ENCODE data around the gene GCGR. TPM values are rescaled to one million over a fixed set of nuclear protein-coding genes. Genes with fewer than 3 reads are reported as not detected.

Gene GCGR
- total RNA-seq, 2 experiments from 2014 or later = not detected

- ChIA-PET CTCF (ENCODE audit: unreplicated experiment) (no interaction called here), POLR2A (no interaction called here)
- no peak for TF ChIP-seq EZH2phosphoT487 (IDR thresholded peaks at IDR 0.05; ENCODE audit: borderline replicate concordance, low read depth, low read length)
- TF ChIP-seq, protein P1, sequence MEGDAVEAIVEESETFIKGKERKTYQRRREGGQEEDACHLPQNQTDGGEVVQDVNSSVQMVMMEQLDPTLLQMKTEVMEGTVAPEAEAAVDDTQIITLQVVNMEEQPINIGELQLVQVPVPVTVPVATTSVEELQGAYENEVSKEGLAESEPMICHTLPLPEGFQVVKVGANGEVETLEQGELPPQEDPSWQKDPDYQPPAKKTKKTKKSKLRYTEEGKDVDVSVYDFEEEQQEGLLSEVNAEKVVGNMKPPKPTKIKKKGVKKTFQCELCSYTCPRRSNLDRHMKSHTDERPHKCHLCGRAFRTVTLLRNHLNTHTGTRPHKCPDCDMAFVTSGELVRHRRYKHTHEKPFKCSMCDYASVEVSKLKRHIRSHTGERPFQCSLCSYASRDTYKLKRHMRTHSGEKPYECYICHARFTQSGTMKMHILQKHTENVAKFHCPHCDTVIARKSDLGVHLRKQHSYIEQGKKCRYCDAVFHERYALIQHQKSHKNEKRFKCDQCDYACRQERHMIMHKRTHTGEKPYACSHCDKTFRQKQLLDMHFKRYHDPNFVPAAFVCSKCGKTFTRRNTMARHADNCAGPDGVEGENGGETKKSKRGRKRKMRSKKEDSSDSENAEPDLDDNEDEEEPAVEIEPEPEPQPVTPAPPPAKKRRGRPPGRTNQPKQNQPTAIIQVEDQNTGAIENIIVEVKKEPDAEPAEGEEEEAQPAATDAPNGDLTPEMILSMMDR (conservative IDR thresholded peaks at IDR 0.05; ENCODE audit: low read length) = no peak
- DNase-seq (ENCODE audit: low spot score) = peak; percentile 100
- peak overlapping the region; percentile 85 for H3K4me2 ChIP-seq (ENCODE audit: low read length)
- peaks cover 19% of the 10 kb centered on the region; the same call in 1 of the 2 replicates for H4K20me1 ChIP-seq (ENCODE audit: insufficient read depth, low read length)
- H3K79me2 ChIP-seq (ENCODE audit: insufficient read depth, low read depth, low read length) = peaks cover 57% of the 10 kb centered on the region
- no peak overlapping the region for H2AFZ ChIP-seq (ENCODE audit: low read length)
- no peaks in the 10 kb centered on the region for H3K9me3 ChIP-seq (ENCODE audit: low read length)
- H3K4me3 ChIP-seq (ENCODE audit: low read depth, low read length, poor library complexity, severe bottlenecking) = peak overlapping the region; percentile 77
- H3K36me3 ChIP-seq (ENCODE audit: insufficient read depth, low read length) = peaks cover 71% of the 10 kb centered on the region
- TSS peak; percentile 70 for BruUV-seq (replicated peaks)
- peak overlapping the region; percentile 68 for H3K27ac ChIP-seq (ENCODE audit: low read depth, low read length, poor library complexity, severe bottlenecking)
- intact Hi-C loops (cut with micrococcal nuclease; ENCODE audit: unreplicated experiment) = loop anchor here (1.0 kb wide), 2 partner anchors 28 to 237 kb away; partner anchors contain the start of genes FASN and MCRIP1
- peaks cover 44% of the 10 kb centered on the region for H3K4me1 ChIP-seq (ENCODE audit: insufficient read depth, low read length, poor library complexity, severe bottlenecking)
- H3K9me2 ChIP-seq (ENCODE audit: insufficient read depth, low read length) = no peaks in the 10 kb centered on the region
Measured at GRCh38 chr17:81860756-81861568, 57.0 kb downstream of the GCGR start.

- peak overlapping the region; percentile 85 for H3K4me2 ChIP-seq (ENCODE audit: low read length)
- ChIA-PET POLR2A (interaction anchor here (0.8 kb wide), 1 partner anchor 152 kb away, joined by 5 read pairs; no protein-coding TSS in a partner anchor), CTCF (ENCODE audit: unreplicated experiment) (interaction anchor here (0.5 kb wide), 1 partner anchor 79 kb away, joined by 6 read pairs; no protein-coding TSS in a partner anchor)
- DNase-seq (ENCODE audit: low spot score) = no peak
- no peak overlapping the region for H3K27ac ChIP-seq (ENCODE audit: low read depth, low read length, poor library complexity, severe bottlenecking)
- intact Hi-C loops (cut with micrococcal nuclease; ENCODE audit: unreplicated experiment) = no loop called here
- H3K79me2 ChIP-seq (ENCODE audit: insufficient read depth, low read depth, low read length) = peaks cover 47% of the 10 kb centered on the region
- H3K9me3 ChIP-seq (ENCODE audit: low read length) = no peaks in the 10 kb centered on the region
- H3K36me3 ChIP-seq (ENCODE audit: insufficient read depth, low read length) = peaks cover 72% of the 10 kb centered on the region
- peaks cover 19% of the 10 kb centered on the region; the same call in 1 of the 2 replicates for H4K20me1 ChIP-seq (ENCODE audit: insufficient read depth, low read length)
- peaks cover 62% of the 10 kb centered on the region for H3K4me1 ChIP-seq (ENCODE audit: insufficient read depth, low read length, poor library complexity, severe bottlenecking)
- BruUV-seq (replicated peaks) = no TSS peak
- peak overlapping the region; percentile 77 for H3K4me3 ChIP-seq (ENCODE audit: low read depth, low read length, poor library complexity, severe bottlenecking)
- TF ChIP-seq, protein P1 (conservative IDR thresholded peaks at IDR 0.05; ENCODE audit: low read length) = no peak
- no peak for TF ChIP-seq EZH2phosphoT487 (IDR thresholded peaks at IDR 0.05; ENCODE audit: borderline replicate concordance, low read depth, low read length)
- no peaks in the 10 kb centered on the region for H3K9me2 ChIP-seq (ENCODE audit: insufficient read depth, low read length)
- no peak overlapping the region for H2AFZ ChIP-seq (ENCODE audit: low read length)
Measured at GRCh38 chr17:81863123-81863675, 59.2 kb downstream of the GCGR start.

Other genes with a start within 250 kb of the GCGR start
- 59.4 and 69.6 TPM in 2 replicates for gene NPLOC4, start 167.0 kb upstream of the GCGR start, total RNA-seq (2014; rRNA removed; shearing (Covaris generic))
- 118 and 119 TPM in 2 replicates for gene NPLOC4, start 167.0 kb upstream of the GCGR start, total RNA-seq (2022)
- 0.95 and 1.3 TPM in 2 replicates for gene TSPAN10, start 167.0 kb upstream of the GCGR start, total RNA-seq (2014; rRNA removed; shearing (Covaris generic))
- gene TSPAN10, start 167.0 kb upstream of the GCGR start, total RNA-seq (2022) = 1.7 and 2.4 TPM in 2 replicates
- gene PDE6G, start 147.6 kb upstream of the GCGR start, total RNA-seq (2014; rRNA removed; shearing (Covaris generic)) = not detected in 2 replicates
- gene PDE6G, start 147.6 kb upstream of the GCGR start, total RNA-seq (2022) = 0.44 TPM in 1 of 2 replicates, not detected in the other
- gene OXLD1, start 137.5 kb upstream of the GCGR start, total RNA-seq (2014; rRNA removed; shearing (Covaris generic)) = 148 and 151 TPM in 2 replicates
- gene OXLD1, start 137.5 kb upstream of the GCGR start, total RNA-seq (2022) = 116 and 121 TPM in 2 replicates
- 39.4 and 39.9 TPM in 2 replicates for gene CCDC137, start 137.4 kb upstream of the GCGR start, total RNA-seq (2014; rRNA removed; shearing (Covaris generic))
- 61.1 and 61.4 TPM in 2 replicates for gene CCDC137, start 137.4 kb upstream of the GCGR start, total RNA-seq (2022)
- gene ARL16, start 120.4 kb upstream of the GCGR start, total RNA-seq (2014; rRNA removed; shearing (Covaris generic)) = 86.1 and 86.4 TPM in 2 replicates
- gene ARL16, start 120.4 kb upstream of the GCGR start, total RNA-seq (2022) = 49.8 and 52.2 TPM in 2 replicates
- 120 and 162 TPM in 2 replicates for gene HGS, start 120.1 kb upstream of the GCGR start, total RNA-seq (2014; rRNA removed; shearing (Covaris generic))
- 175 and 219 TPM in 2 replicates for gene HGS, start 120.1 kb upstream of the GCGR start, total RNA-seq (2022)
- gene MRPL12, start 100.8 kb upstream of the GCGR start, total RNA-seq (2014; rRNA removed; shearing (Covaris generic)) = 49.8 and 67.2 TPM in 2 replicates
- gene MRPL12, start 100.8 kb upstream of the GCGR start, total RNA-seq (2022) = 143 and 189 TPM in 2 replicates
- 46.3 and 46.9 TPM in 2 replicates for gene SLC25A10, start 91.9 kb upstream of the GCGR start, total RNA-seq (2014; rRNA removed; shearing (Covaris generic))
- gene SLC25A10, start 91.9 kb upstream of the GCGR start, total RNA-seq (2022) = 41.3 and 45.6 TPM in 2 replicates
- 249 and 288 TPM in 2 replicates for gene MCRIP1, start 29.1 kb downstream of the GCGR start, total RNA-seq (2014; rRNA removed; shearing (Covaris generic))
- gene MCRIP1, start 29.1 kb downstream of the GCGR start, total RNA-seq (2022) = 170 and 180 TPM in 2 replicates
- gene PPP1R27, start 30.9 kb downstream of the GCGR start, total RNA-seq (2014; rRNA removed; shearing (Covaris generic)) = not detected in 2 replicates
- not detected in 2 replicates for gene PPP1R27, start 30.9 kb downstream of the GCGR start, total RNA-seq (2022)
- 388 and 393 TPM in 2 replicates for gene P4HB, start 56.4 kb downstream of the GCGR start, total RNA-seq (2014; rRNA removed; shearing (Covaris generic))
- 502 and 577 TPM in 2 replicates for gene P4HB, start 56.4 kb downstream of the GCGR start, total RNA-seq (2022)
- 233 and 265 TPM in 2 replicates for gene ARHGDIA, start 67.2 kb downstream of the GCGR start, total RNA-seq (2014; rRNA removed; shearing (Covaris generic))
- 663 and 715 TPM in 2 replicates for gene ARHGDIA, start 67.2 kb downstream of the GCGR start, total RNA-seq (2022)
- 474 and 621 TPM in 2 replicates for gene ALYREF, start 87.4 kb downstream of the GCGR start, total RNA-seq (2014; rRNA removed; shearing (Covaris generic))
- gene ALYREF, start 87.4 kb downstream of the GCGR start, total RNA-seq (2022) = 377 and 431 TPM in 2 replicates
- gene ANAPC11, start 87.6 kb downstream of the GCGR start, total RNA-seq (2014; rRNA removed; shearing (Covaris generic)) = 265 and 315 TPM in 2 replicates
- 225 and 227 TPM in 2 replicates for gene ANAPC11, start 87.6 kb downstream of the GCGR start, total RNA-seq (2022)
- gene NPB, start 98.1 kb downstream of the GCGR start, total RNA-seq (2014; rRNA removed; shearing (Covaris generic)) = 3.2 and 3.9 TPM in 2 replicates
- 2.5 and 2.8 TPM in 2 replicates for gene NPB, start 98.1 kb downstream of the GCGR start, total RNA-seq (2022)
- 70.1 and 70.4 TPM in 2 replicates for gene PCYT2, start 107.2 kb downstream of the GCGR start, total RNA-seq (2014; rRNA removed; shearing (Covaris generic))
- 104 and 108 TPM in 2 replicates for gene PCYT2, start 107.2 kb downstream of the GCGR start, total RNA-seq (2022)
- 43.3 and 49.1 TPM in 2 replicates for gene SIRT7, start 114.0 kb downstream of the GCGR start, total RNA-seq (2014; rRNA removed; shearing (Covaris generic))
- gene SIRT7, start 114.0 kb downstream of the GCGR start, total RNA-seq (2022) = 57.6 and 69.3 TPM in 2 replicates
- 16.9 and 22.7 TPM in 2 replicates for gene MAFG, start 123.6 kb downstream of the GCGR start, total RNA-seq (2014; rRNA removed; shearing (Covaris generic))
- 30.1 and 33.6 TPM in 2 replicates for gene MAFG, start 123.6 kb downstream of the GCGR start, total RNA-seq (2022)
- 211 and 239 TPM in 2 replicates for gene PYCR1, start 133.2 kb downstream of the GCGR start, total RNA-seq (2014; rRNA removed; shearing (Covaris generic))
- gene PYCR1, start 133.2 kb downstream of the GCGR start, total RNA-seq (2022) = 165 and 173 TPM in 2 replicates
- 0.19 TPM in 1 of 2 replicates, not detected in the other for gene MYADML2, start 143.1 kb downstream of the GCGR start, total RNA-seq (2014; rRNA removed; shearing (Covaris generic))
- not detected in 2 replicates for gene MYADML2, start 143.1 kb downstream of the GCGR start, total RNA-seq (2022)
- gene NOTUM, start 157.0 kb downstream of the GCGR start, total RNA-seq (2014; rRNA removed; shearing (Covaris generic)) = 3.6 and 4.4 TPM in 2 replicates
- gene NOTUM, start 157.0 kb downstream of the GCGR start, total RNA-seq (2022) = 0.88 and 1.9 TPM in 2 replicates
- 66.7 and 89.1 TPM in 2 replicates for gene ASPSCR1, start 173.5 kb downstream of the GCGR start, total RNA-seq (2014; rRNA removed; shearing (Covaris generic))
- 77.8 and 81.8 TPM in 2 replicates for gene ASPSCR1, start 173.5 kb downstream of the GCGR start, total RNA-seq (2022)
- gene CENPX, start 218.7 kb downstream of the GCGR start, total RNA-seq (2014; rRNA removed; shearing (Covaris generic)) = 249 and 251 TPM in 2 replicates
- gene CENPX, start 218.7 kb downstream of the GCGR start, total RNA-seq (2022) = 107 and 130 TPM in 2 replicates
- 52.0 and 62.6 TPM in 2 replicates for gene LRRC45, start 219.2 kb downstream of the GCGR start, total RNA-seq (2014; rRNA removed; shearing (Covaris generic))
- gene LRRC45, start 219.2 kb downstream of the GCGR start, total RNA-seq (2022) = 40.9 and 41.2 TPM in 2 replicates
- 15.7 and 24.4 TPM in 2 replicates for gene RAC3, start 227.5 kb downstream of the GCGR start, total RNA-seq (2014; rRNA removed; shearing (Covaris generic))
- gene RAC3, start 227.5 kb downstream of the GCGR start, total RNA-seq (2022) = 15.1 and 16.4 TPM in 2 replicates
- gene DCXR, start 233.5 kb downstream of the GCGR start, total RNA-seq (2014; rRNA removed; shearing (Covaris generic)) = 138 and 147 TPM in 2 replicates
- gene DCXR, start 233.5 kb downstream of the GCGR start, total RNA-seq (2022) = 132 and 138 TPM in 2 replicates
- gene RFNG, start 247.7 kb downstream of the GCGR start, total RNA-seq (2014; rRNA removed; shearing (Covaris generic)) = 50.5 and 59.4 TPM in 2 replicates
- gene RFNG, start 247.7 kb downstream of the GCGR start, total RNA-seq (2022) = 41.3 and 47.3 TPM in 2 replicates
- 137 and 169 TPM in 2 replicates for gene GPS1, start 247.7 kb downstream of the GCGR start, total RNA-seq (2014; rRNA removed; shearing (Covaris generic))
- gene GPS1, start 247.7 kb downstream of the GCGR start, total RNA-seq (2022) = 123 and 133 TPM in 2 replicates

Measured in OCI-LY7 (cell line).